GM12878 (cell line): ENCODE results near the gene SLX4IP. TPM values are rescaled to one million over a fixed set of nuclear protein-coding genes. Genes with fewer than 3 reads are reported as not detected.

Experiments used
- ATAC-seq: fragments of 200-7000 bp; cut with Tn5 transposase; 3 replicates; pipeline ENCODE4 v1.9.1; 2020; ENCODE audit warnings: mild to moderate bottlenecking, moderate library complexity
- BruUV-seq: library from RNA; stranded (reverse); fragments of 400-500 nt; replicated peaks from 2 replicates; lab custom pipeline; 2021; lab: Mats Ljungman, UMichigan
- CTCF ChIA-PET: fragments of 300-600 bp; sonication (Branson Sonifier 250); formaldehyde crosslinking; extraction: SDS; loops from one replicate; lab custom pipeline; 2021; ENCODE audit warnings: inconsistent platforms; lab: Yijun Ruan, JAX
- POLR2A ChIA-PET: fragments of 350-600 bp; formaldehyde crosslinking; extraction: SDS; loops from one replicate; lab custom pipeline; 2021; ENCODE audit warnings: inconsistent platforms; lab: Charles Lee
- RAD21 ChIA-PET: fragments of 300-600 bp; sonication (Branson Sonifier 250); formaldehyde crosslinking; loops from one replicate; lab custom pipeline; 2023; ENCODE audit warnings: antibody characterized with exemption; ENCODE audit not compliant: unreplicated experiment; lab: Charles Lee
- SMC1A ChIA-PET: fragments of 300-600 bp; sonication (Branson Sonifier 250); formaldehyde crosslinking; loops from one replicate; lab custom pipeline; 2023; ENCODE audit not compliant: unreplicated experiment, uncharacterized antibody; lab: Charles Lee
- DNase-seq: peaks from one replicate; pipeline ENCODE4 v3.0.0-alpha.2; 2011; ENCODE audit warnings: low read depth, low spot score
- FAIRE-seq: peaks from 3 replicates; lab custom pipeline; 2011; peaks lifted over from hg19 to GRCh38; lab: Jason Lieb, UNC
- H2AFZ ChIP-seq: 2 replicates; pipeline ENCODE4 v1.6.0; 2011; ENCODE audit warnings: low read depth, low read length, control low read depth; ENCODE audit not compliant: control insufficient read depth
- H3K27ac ChIP-seq: 2 replicates; pipeline ENCODE4 v1.5.1; 2011; ENCODE audit warnings: control low read depth; ENCODE audit not compliant: control insufficient read depth, insufficient read depth
- H3K27me3 ChIP-seq, 2 experiments: replicated peaks in 1 of 2; 2 replicates each; pipeline versions ENCODE4 v1.6.0 to v1.6.1; 2011; ENCODE audit warnings: low read length in 1 of 2; ENCODE audit not compliant: control insufficient read depth in 2 of 2, insufficient read depth in 2 of 2
- H3K36me3 ChIP-seq, 2 experiments: 2 replicates each; pipeline ENCODE4 v1.5.1; 2011; ENCODE audit warnings: low read length in 1 of 2; ENCODE audit not compliant: control insufficient read depth in 2 of 2, insufficient read depth in 2 of 2
- H3K4me1 ChIP-seq: 2 replicates; pipeline ENCODE4 v1.6.1; 2011; ENCODE audit warnings: mild to moderate bottlenecking, low read length, moderate library complexity, mixed read lengths; ENCODE audit not compliant: control insufficient read depth, insufficient read depth
- H3K4me2 ChIP-seq: 2 replicates; pipeline ENCODE4 v1.6.0; 2011; ENCODE audit warnings: control low read depth; ENCODE audit not compliant: control insufficient read depth, insufficient read depth
- H3K4me3 ChIP-seq: fragments of 200-600 bp; sonication (generic); 2 replicates; pipeline ENCODE4 v1.5.1; 2016
- H3K79me2 ChIP-seq: 2 replicates; pipeline ENCODE4 v1.6.0; 2011; ENCODE audit warnings: low read length; ENCODE audit not compliant: control insufficient read depth, insufficient read depth
- H3K9ac ChIP-seq: 2 replicates; pipeline ENCODE4 v1.8.0; 2011; ENCODE audit warnings: low read length, control low read depth, mixed read lengths; ENCODE audit not compliant: control insufficient read depth, insufficient read depth
- H3K9me3 ChIP-seq: replicated peaks from 3 replicates; pipeline ENCODE4 v1.5.1; 2011; ENCODE audit warnings: mild to moderate bottlenecking, low read length; ENCODE audit not compliant: control insufficient read depth, insufficient read depth
- H4K20me1 ChIP-seq: 2 replicates; pipeline ENCODE4 v1.6.0; 2011; ENCODE audit not compliant: control insufficient read depth, insufficient read depth
- ATF7 ChIP-seq: fragments of 450-650 bp; IDR thresholded peaks from 2 replicates; pipeline ENCODE4 v1.6.1; 2016; ENCODE audit warnings: low read depth, mild to moderate bottlenecking
- BACH1 ChIP-seq: fragments of 450-650 bp; IDR thresholded peaks from 2 replicates; pipeline ENCODE4 v1.6.1; 2017; ENCODE audit warnings: mild to moderate bottlenecking, borderline replicate concordance
- CBFB ChIP-seq: IDR thresholded peaks from 2 replicates; pipeline ENCODE4 v1.6.1; 2016; ENCODE audit warnings: antibody characterized with exemption, low read depth
- KLF5 ChIP-seq: fragments of 450-650 bp; IDR thresholded peaks from 2 replicates; pipeline ENCODE4 v1.6.1; 2014; ENCODE audit warnings: mild to moderate bottlenecking; ENCODE audit not compliant: partially characterized antibody
- MXI1 ChIP-seq: fragments of 150-350 bp; IDR thresholded peaks from 2 replicates; pipeline ENCODE4 v1.6.1; 2011; ENCODE audit warnings: low read depth, mild to moderate bottlenecking, inconsistent platforms, low read length, improper control_type of control experiment
- MYB ChIP-seq: fragments of 150-350 bp; IDR thresholded peaks from 2 replicates; pipeline ENCODE4 v1.6.1; 2014; ENCODE audit warnings: mild to moderate bottlenecking, low read depth, low read length, borderline replicate concordance
- NR2F1 ChIP-seq: fragments of 450-650 bp; conservative IDR thresholded peaks from 2 replicates; pipeline ENCODE4 v1.6.1; 2017; ENCODE audit warnings: mild to moderate bottlenecking
- WRNIP1 ChIP-seq: IDR thresholded peaks from 2 replicates; pipeline ENCODE4 v1.6.1; 2011; ENCODE audit warnings: low read depth, low read length, improper control_type of control experiment, borderline replicate concordance
- YBX1 ChIP-seq: fragments of 450-650 bp; IDR thresholded peaks from 2 replicates; pipeline ENCODE4 v1.6.1; 2016; ENCODE audit warnings: antibody characterized with exemption
- ZNF274 ChIP-seq: IDR thresholded peaks from one replicate; pipeline ENCODE4 v1.8.0; 2011; ENCODE audit not compliant: insufficient read length, insufficient read depth
- WGBS: methylation state at CpG from one replicate; pipeline ENCODE4 v1.1.6; 2016; ENCODE audit warnings: low lambda C conversion rate; ENCODE audit not compliant: insufficient replicate concordance, insufficient coverage; ENCODE audit errors: missing lambda C conversion rate; 5-methylcytosine and 5-hydroxymethylcytosine counted together
- in situ Hi-C: fragments of 300-500 bp; cut with MboI; formaldehyde crosslinking; loops from 9 replicates; pipeline ENCODE4 v1.14.3; 2018; ENCODE audit warnings: mixed read lengths
- intact Hi-C: fragments of 100-400 bp; cut with micrococcal nuclease; formaldehyde crosslinking; loops from one replicate; pipeline ENCODE4 v1.14.2; 2022; ENCODE audit not compliant: unreplicated experiment
- polyA plus RNA-seq, 11 experiments: library from polyadenylated mRNA; depleted of rRNA in 4 of 11; unstranded in 6 of 11; stranded (reverse) in 5 of 11; fragments of >200 nt; fragmentation: Nextera tagmentation in 4 of 11; fragmentation: Illumina TruSeq in 1 of 11; extraction: Ambion mirVana in 4 of 11; extraction: Trizol in 1 of 11; gene quantifications; 1 replicate in 1 of 11; 2 replicates in 10 of 11; pipeline versions ENCODE4 v1.2.1 to v1.2.3, GENCODE V29; 2011 to 2016; ENCODE audit warnings: inconsistent platforms in 2 of 11, missing spikeins in 2 of 11, low read depth in 1 of 11
- total RNA-seq, 4 experiments: library from RNA; depleted of rRNA in 3 of 4; stranded (reverse); fragments of >200 nt in 3 of 4; fragmentation: Illumina TruSeq in 1 of 4; extraction: Trizol in 1 of 4; gene quantifications; 2 replicates each; pipeline versions ENCODE4 v1.2.1 to v1.2.3, GENCODE V29; 2013 to 2021
- TF ChIP-seq, protein P1 (sequence below): fragments of 150-350 bp; IDR thresholded peaks from 2 replicates; pipeline ENCODE4 v1.6.1; 2016; ENCODE audit warnings: low read depth, low read length
- TF ChIP-seq, protein P2 (sequence below): fragments of 450-650 bp; IDR thresholded peaks from 2 replicates; pipeline ENCODE4 v1.6.1; 2018; ENCODE audit warnings: mild to moderate bottlenecking, low read depth, moderate library complexity; ENCODE audit not compliant: partially characterized antibody
- TF ChIP-seq, protein P3 (sequence below): fragments of 450-650 bp; conservative IDR thresholded peaks from 2 replicates; pipeline ENCODE4 v1.6.1; 2017; ENCODE audit warnings: mild to moderate bottlenecking, moderate library complexity
- TF ChIP-seq, protein P4 (sequence below): fragments of 450-650 bp; IDR thresholded peaks from 2 replicates; pipeline ENCODE4 v1.6.1; 2016; ENCODE audit warnings: mild to moderate bottlenecking

The SLX4IP gene
- total and polyA plus RNA-seq, 10 of the 15 experiments (the other 5 are each of a cell fraction or from before 2014, with no cell fraction given) = 2.2 to 11.0 (median 6.3) TPM

- intact Hi-C loops (loop anchor here (10.0 kb wide), 3 partner anchors 937 to 1097 kb away; no protein-coding TSS in a partner anchor), in situ Hi-C loops (no loop called here)
- H3K36me3 ChIP-seq = no peaks in the 10 kb centered on the region
- no peak overlapping the region for H3K4me3 ChIP-seq
- ChIA-PET CTCF (interaction anchor here (1.1 to 6.4 kb wide), 2 partner anchors 11 to 38 kb away, joined by 3 to 52 read pairs; no protein-coding TSS in a partner anchor), SMC1A (interaction anchor here (0.7 to 6.8 kb wide), 6 partner anchors 10 to 121 kb away, joined by 3 to 72 read pairs (median 4); no protein-coding TSS in a partner anchor), POLR2A (interaction anchor here (0.6 to 6.6 kb wide), 5 partner anchors 9 to 61 kb away, joined by 3 to 53 read pairs (median 3); no protein-coding TSS in a partner anchor), RAD21 (interaction anchor here (0.7 to 5.0 kb wide), 6 partner anchors 15 to 114 kb away, joined by 3 to 47 read pairs (median 4); no protein-coding TSS in a partner anchor)
- H4K20me1 ChIP-seq = no peaks in the 10 kb centered on the region
- no peak overlapping the region for H2AFZ ChIP-seq
- no TSS peak for BruUV-seq
- H3K9ac ChIP-seq = no peak overlapping the region
- H3K27me3 ChIP-seq = no peaks in the 10 kb centered on the region
- no peaks in the 10 kb centered on the region for H3K9me3 ChIP-seq
- DNase-seq (no peak), ATAC-seq (no peak), FAIRE-seq (no peak)
- H3K4me2 ChIP-seq = no peak overlapping the region
- peaks cover 30% of the 10 kb centered on the region for H3K79me2 ChIP-seq
- peaks cover 12% of the 10 kb centered on the region for H3K4me1 ChIP-seq
- 84% methylated on average over 4 of the region's 4 CpGs for WGBS
- no peak overlapping the region for H3K27ac ChIP-seq
- no peak for TF ChIP-seq MXI1
- TF ChIP-seq CBFB = no peak
- no peak for TF ChIP-seq ZNF274
- TF ChIP-seq, protein P1, sequence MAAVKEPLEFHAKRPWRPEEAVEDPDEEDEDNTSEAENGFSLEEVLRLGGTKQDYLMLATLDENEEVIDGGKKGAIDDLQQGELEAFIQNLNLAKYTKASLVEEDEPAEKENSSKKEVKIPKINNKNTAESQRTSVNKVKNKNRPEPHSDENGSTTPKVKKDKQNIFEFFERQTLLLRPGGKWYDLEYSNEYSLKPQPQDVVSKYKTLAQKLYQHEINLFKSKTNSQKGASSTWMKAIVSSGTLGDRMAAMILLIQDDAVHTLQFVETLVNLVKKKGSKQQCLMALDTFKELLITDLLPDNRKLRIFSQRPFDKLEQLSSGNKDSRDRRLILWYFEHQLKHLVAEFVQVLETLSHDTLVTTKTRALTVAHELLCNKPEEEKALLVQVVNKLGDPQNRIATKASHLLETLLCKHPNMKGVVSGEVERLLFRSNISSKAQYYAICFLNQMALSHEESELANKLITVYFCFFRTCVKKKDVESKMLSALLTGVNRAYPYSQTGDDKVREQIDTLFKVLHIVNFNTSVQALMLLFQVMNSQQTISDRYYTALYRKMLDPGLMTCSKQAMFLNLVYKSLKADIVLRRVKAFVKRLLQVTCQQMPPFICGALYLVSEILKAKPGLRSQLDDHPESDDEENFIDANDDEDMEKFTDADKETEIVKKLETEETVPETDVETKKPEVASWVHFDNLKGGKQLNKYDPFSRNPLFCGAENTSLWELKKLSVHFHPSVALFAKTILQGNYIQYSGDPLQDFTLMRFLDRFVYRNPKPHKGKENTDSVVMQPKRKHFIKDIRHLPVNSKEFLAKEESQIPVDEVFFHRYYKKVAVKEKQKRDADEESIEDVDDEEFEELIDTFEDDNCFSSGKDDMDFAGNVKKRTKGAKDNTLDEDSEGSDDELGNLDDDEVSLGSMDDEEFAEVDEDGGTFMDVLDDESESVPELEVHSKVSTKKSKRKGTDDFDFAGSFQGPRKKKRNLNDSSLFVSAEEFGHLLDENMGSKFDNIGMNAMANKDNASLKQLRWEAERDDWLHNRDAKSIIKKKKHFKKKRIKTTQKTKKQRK = no peak
- TF ChIP-seq BACH1 = no peak
- TF ChIP-seq, protein P2, sequence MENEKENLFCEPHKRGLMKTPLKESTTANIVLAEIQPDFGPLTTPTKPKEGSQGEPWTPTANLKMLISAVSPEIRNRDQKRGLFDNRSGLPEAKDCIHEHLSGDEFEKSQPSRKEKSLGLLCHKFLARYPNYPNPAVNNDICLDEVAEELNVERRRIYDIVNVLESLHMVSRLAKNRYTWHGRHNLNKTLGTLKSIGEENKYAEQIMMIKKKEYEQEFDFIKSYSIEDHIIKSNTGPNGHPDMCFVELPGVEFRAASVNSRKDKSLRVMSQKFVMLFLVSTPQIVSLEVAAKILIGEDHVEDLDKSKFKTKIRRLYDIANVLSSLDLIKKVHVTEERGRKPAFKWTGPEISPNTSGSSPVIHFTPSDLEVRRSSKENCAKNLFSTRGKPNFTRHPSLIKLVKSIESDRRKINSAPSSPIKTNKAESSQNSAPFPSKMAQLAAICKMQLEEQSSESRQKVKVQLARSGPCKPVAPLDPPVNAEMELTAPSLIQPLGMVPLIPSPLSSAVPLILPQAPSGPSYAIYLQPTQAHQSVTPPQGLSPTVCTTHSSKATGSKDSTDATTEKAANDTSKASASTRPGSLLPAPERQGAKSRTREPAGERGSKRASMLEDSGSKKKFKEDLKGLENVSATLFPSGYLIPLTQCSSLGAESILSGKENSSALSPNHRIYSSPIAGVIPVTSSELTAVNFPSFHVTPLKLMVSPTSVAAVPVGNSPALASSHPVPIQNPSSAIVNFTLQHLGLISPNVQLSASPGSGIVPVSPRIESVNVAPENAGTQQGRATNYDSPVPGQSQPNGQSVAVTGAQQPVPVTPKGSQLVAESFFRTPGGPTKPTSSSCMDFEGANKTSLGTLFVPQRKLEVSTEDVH = no peak
- TF ChIP-seq, protein P3, sequence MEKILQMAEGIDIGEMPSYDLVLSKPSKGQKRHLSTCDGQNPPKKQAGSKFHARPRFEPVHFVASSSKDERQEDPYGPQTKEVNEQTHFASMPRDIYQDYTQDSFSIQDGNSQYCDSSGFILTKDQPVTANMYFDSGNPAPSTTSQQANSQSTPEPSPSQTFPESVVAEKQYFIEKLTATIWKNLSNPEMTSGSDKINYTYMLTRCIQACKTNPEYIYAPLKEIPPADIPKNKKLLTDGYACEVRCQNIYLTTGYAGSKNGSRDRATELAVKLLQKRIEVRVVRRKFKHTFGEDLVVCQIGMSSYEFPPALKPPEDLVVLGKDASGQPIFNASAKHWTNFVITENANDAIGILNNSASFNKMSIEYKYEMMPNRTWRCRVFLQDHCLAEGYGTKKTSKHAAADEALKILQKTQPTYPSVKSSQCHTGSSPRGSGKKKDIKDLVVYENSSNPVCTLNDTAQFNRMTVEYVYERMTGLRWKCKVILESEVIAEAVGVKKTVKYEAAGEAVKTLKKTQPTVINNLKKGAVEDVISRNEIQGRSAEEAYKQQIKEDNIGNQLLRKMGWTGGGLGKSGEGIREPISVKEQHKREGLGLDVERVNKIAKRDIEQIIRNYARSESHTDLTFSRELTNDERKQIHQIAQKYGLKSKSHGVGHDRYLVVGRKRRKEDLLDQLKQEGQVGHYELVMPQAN = no peak
- TF ChIP-seq YBX1 = no peak
- no peak for TF ChIP-seq MYB
- TF ChIP-seq ATF7 = no peak
- TF ChIP-seq WRNIP1 = no peak
- TF ChIP-seq NR2F1 = no peak
- TF ChIP-seq, protein P4, sequence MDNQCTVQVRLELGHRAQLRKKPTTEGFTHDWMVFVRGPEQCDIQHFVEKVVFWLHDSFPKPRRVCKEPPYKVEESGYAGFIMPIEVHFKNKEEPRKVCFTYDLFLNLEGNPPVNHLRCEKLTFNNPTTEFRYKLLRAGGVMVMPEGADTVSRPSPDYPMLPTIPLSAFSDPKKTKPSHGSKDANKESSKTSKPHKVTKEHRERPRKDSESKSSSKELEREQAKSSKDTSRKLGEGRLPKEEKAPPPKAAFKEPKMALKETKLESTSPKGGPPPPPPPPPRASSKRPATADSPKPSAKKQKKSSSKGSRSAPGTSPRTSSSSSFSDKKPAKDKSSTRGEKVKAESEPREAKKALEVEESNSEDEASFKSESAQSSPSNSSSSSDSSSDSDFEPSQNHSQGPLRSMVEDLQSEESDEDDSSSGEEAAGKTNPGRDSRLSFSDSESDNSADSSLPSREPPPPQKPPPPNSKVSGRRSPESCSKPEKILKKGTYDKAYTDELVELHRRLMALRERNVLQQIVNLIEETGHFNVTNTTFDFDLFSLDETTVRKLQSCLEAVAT = no peak
- no peak for TF ChIP-seq KLF5
Measured at GRCh38 chr20:10438217-10438616, 3.1 kb downstream of the SLX4IP start.
